ENCODE data around the gene HOXC11.

DNA sequence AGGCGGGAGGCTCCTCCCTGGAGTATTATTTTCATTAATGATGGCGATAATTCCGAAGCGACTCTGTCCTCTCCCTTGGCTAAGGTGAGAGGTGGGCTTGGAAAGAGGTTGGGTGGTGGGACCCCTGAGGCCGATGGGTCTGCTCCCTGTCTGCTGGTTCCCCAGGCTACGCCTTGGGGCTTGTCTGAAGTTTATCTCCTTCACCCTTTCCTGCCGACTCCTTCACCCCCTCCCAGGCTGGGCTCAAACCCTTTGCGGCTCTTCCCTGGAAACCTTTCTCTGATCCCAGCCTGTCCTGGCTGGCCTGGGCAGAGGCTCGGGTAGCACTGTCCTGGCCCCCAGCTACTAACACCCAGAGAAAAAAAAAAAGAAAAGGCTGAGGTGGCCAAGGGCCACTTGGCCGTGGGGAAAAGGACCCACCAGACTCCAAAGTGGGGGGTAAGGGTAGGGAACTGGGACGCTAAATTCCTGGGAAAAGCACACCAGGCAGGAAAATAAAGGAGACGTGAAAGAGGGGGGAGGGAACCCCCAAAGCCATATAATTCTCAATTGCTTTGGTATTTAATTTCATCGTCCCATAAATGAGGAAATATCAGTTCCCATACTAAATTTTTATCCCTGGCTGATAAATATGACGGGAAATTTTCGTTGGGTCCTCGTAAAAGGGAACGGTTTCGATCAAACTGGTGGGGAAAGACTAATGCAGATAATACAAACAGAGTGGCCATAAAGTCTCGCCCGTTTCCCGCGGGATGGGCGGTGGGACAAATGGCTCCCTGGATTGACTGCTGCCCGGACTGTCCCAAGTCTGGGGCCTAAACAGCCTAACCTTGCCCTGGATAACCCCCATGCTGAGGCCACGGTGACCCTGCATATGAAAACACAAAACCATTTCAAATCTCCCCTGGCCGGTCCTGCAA lies 10.0 kb downstream of the HOXC11 start:
- TF ChIP-seq, protein P1, sequence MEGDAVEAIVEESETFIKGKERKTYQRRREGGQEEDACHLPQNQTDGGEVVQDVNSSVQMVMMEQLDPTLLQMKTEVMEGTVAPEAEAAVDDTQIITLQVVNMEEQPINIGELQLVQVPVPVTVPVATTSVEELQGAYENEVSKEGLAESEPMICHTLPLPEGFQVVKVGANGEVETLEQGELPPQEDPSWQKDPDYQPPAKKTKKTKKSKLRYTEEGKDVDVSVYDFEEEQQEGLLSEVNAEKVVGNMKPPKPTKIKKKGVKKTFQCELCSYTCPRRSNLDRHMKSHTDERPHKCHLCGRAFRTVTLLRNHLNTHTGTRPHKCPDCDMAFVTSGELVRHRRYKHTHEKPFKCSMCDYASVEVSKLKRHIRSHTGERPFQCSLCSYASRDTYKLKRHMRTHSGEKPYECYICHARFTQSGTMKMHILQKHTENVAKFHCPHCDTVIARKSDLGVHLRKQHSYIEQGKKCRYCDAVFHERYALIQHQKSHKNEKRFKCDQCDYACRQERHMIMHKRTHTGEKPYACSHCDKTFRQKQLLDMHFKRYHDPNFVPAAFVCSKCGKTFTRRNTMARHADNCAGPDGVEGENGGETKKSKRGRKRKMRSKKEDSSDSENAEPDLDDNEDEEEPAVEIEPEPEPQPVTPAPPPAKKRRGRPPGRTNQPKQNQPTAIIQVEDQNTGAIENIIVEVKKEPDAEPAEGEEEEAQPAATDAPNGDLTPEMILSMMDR (IDR thresholded peaks at IDR 0.05 in 2 of 3, conservative IDR thresholded peaks at IDR 0.05 in 1 of 3; ENCODE audit: control insufficient read depth in 2 of 3, extremely low read depth in 1 of 3, insufficient read depth in 1 of 3, low read depth in 3 of 3, low read length in 3 of 3) = no peak
- no peak for TF ChIP-seq POLR2A (IDR thresholded peaks at IDR 0.05; ENCODE audit: low read depth, low read length)
- no peak for TF ChIP-seq RFX5 (IDR thresholded peaks at IDR 0.05; ENCODE audit: low read depth, low read length)
- TF ChIP-seq, protein P2, sequence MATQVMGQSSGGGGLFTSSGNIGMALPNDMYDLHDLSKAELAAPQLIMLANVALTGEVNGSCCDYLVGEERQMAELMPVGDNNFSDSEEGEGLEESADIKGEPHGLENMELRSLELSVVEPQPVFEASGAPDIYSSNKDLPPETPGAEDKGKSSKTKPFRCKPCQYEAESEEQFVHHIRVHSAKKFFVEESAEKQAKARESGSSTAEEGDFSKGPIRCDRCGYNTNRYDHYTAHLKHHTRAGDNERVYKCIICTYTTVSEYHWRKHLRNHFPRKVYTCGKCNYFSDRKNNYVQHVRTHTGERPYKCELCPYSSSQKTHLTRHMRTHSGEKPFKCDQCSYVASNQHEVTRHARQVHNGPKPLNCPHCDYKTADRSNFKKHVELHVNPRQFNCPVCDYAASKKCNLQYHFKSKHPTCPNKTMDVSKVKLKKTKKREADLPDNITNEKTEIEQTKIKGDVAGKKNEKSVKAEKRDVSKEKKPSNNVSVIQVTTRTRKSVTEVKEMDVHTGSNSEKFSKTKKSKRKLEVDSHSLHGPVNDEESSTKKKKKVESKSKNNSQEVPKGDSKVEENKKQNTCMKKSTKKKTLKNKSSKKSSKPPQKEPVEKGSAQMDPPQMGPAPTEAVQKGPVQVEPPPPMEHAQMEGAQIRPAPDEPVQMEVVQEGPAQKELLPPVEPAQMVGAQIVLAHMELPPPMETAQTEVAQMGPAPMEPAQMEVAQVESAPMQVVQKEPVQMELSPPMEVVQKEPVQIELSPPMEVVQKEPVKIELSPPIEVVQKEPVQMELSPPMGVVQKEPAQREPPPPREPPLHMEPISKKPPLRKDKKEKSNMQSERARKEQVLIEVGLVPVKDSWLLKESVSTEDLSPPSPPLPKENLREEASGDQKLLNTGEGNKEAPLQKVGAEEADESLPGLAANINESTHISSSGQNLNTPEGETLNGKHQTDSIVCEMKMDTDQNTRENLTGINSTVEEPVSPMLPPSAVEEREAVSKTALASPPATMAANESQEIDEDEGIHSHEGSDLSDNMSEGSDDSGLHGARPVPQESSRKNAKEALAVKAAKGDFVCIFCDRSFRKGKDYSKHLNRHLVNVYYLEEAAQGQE (IDR thresholded peaks at IDR 0.05; ENCODE audit: low read depth, low read length) = no peak
- TF ChIP-seq ATF7 (IDR thresholded peaks at IDR 0.05; ENCODE audit: low read depth) = no peak
- TF ChIP-seq BRCA1 (IDR thresholded peaks at IDR 0.05; ENCODE audit: low read depth, low read length) = no peak
- TF ChIP-seq ETV6 (conservative IDR thresholded peaks at IDR 0.05 in 1 of 2, IDR thresholded peaks at IDR 0.05 in 1 of 2; ENCODE audit: borderline replicate concordance in 1 of 2, low read depth in 1 of 2) = no peak
- no peak for TF ChIP-seq NR2C1 (IDR thresholded peaks at IDR 0.05)
- TF ChIP-seq, protein P3, sequence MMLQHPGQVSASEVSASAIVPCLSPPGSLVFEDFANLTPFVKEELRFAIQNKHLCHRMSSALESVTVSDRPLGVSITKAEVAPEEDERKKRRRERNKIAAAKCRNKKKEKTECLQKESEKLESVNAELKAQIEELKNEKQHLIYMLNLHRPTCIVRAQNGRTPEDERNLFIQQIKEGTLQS (IDR thresholded peaks at IDR 0.05; ENCODE audit: borderline replicate concordance, extremely low read depth, low read depth, low read length) = no peak
- no peak for TF ChIP-seq CHD1 (IDR thresholded peaks at IDR 0.05; ENCODE audit: low read depth, low read length)
- TF ChIP-seq CREB1 (IDR thresholded peaks at IDR 0.05; ENCODE audit: low read depth) = no peak
- TF ChIP-seq HDGF (IDR thresholded peaks at IDR 0.05) = no peak

Data from GM12878 (cell line).